ENCODE data around the gene SH3RF3. TPM values are rescaled to one million over a fixed set of nuclear protein-coding genes. Genes with fewer than 3 reads are reported as not detected.

The SH3RF3 gene
- total RNA-seq, 4 donors from 2014 or later: 2.4 to 5.5 (median 2.9) TPM

DNA sequence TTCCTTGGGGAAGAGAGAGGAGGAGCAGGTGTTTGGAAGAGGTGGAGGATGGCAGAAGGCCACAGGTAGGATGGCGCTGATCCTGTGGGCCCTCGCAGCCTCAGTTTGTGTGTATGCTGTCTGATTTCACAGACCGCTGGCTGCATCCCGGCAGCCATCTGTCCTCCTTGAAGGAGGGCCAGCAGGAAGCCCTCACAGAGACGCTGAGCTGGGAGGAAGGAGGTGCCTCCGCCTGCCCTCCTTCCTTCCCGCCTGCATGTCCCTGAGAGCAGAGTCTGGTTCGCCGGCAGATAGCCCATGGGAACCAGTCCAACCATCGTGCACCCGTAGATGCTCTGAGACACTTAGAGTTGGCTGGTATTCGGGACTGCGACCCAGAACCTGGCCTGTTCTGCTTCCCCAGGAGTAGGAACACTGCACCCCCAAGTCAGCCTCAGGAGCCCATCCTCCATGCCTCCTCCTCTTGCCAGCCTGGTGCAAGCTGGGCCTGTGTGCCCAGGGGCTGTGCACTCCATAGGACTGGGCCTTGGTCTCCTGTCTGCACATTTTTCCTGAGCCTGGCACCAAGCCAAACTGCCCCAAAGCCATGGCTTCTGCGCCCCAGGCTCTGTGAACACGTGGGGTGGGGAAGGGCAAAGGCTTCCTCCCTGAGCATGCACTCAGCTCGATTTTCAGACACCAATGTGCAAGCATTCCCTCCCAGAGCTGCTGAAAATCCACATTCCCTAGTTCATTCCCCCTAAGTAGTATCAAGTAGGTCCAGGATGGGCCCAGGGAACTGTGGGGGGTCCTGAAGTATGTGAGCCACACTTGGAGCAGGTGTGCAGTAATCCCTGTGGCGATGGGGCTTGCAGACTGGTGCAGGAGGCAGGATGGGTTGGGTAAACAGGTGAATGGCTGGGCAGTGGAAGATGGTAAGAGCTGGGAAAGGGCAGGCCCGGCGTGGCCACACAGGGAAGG, 369.2 kb downstream of the SH3RF3 start:
- intact Hi-C loops (cut with DNase I): no loop called here
- H3K9me3 ChIP-seq: no peaks in the 10 kb centered on the region
- H3K36me3 ChIP-seq: peaks cover 0 to 12% (median 0%) of the 10 kb centered on the region in 3 donors
- no peak for DNase-seq
- 78 to 79% methylated on average over 7 to 15 of the region's 19 CpGs for WGBS, 2 donors
- TF ChIP-seq POLR2A (IDR thresholded peaks at IDR 0.05) (no peak), CTCF (IDR thresholded peaks at IDR 0.05) (no peak)
- no peaks in the 10 kb centered on the region for H3K27me3 ChIP-seq
- H3K4me3 ChIP-seq: no peak overlapping the region
- no peak overlapping the region for H3K27ac ChIP-seq
- peaks cover 0 to 17% (median 5%) of the 10 kb centered on the region in 3 donors for H3K4me1 ChIP-seq

DNA sequence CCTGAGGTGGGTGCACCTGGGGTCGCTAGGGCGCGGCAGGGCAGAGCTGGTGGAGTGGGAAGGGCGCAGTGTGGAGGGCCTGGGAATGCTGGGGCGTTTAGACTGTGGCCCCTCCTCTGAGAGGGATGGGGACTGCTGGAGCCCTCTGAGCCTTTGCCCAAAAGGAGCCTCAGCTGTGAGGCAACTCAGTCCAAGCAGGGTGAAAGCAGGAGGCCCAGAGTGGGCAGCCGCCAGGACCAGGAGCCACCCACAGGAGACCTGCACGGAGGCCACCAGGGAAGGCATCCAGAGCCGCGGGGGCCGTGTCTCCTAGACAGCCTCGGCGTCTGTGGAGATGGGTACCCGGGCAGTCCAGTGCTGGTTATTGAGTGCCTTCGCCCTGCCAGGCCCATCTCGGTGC, 369.9 kb downstream of the SH3RF3 start:
- 79 to 89% methylated on average over 12 to 13 of the region's 15 CpGs for WGBS, 2 donors
- Histone ChIP-seq H3K4me1 (peaks cover 0 to 17% (median 5%) of the 10 kb centered on the region in 3 donors), H3K4me3 (no peak overlapping the region), H3K36me3 (peaks cover 0 to 12% (median 0%) of the 10 kb centered on the region in 3 donors), H3K27me3 (no peaks in the 10 kb centered on the region), H3K9me3 (no peaks in the 10 kb centered on the region), H3K27ac (no peak overlapping the region)
- TF ChIP-seq CTCF (IDR thresholded peaks at IDR 0.05): no peak
- no peak for TF ChIP-seq POLR2A (IDR thresholded peaks at IDR 0.05)
- intact Hi-C loops (cut with DNase I): no loop called here
- DNase-seq: no peak

DNA sequence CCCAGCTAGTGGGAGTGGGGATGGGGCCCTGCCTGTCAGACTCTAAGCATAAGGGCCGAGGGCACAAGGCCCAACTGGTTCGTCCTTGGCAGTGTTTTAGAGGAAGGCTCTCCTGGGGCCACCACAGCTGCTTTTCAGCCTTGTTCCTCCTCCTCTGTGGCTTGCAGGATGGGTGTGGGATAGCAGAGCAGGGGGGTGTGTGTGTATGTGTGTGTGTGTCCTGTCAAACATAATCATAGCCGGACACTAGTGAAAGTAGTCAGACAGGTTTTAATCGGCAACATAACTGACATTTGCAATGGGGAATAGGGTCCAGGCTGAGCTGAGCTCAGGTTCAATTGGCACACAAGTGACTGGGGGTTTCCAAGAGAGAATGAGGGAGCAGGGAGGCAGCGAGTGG, 370.6 kb downstream of the SH3RF3 start:
- no peak overlapping the region for H3K27ac ChIP-seq
- no peaks in the 10 kb centered on the region for H3K9me3 ChIP-seq
- no peak overlapping the region for H3K4me3 ChIP-seq
- no peak for DNase-seq
- H3K4me1 ChIP-seq: peaks cover 0 to 17% (median 5%) of the 10 kb centered on the region in 3 donors
- 26 to 52% methylated on average over 3 of the region's 5 CpGs for WGBS, 2 donors
- no peaks in the 10 kb centered on the region for H3K27me3 ChIP-seq
- intact Hi-C loops (cut with DNase I): no loop called here
- TF ChIP-seq CTCF (IDR thresholded peaks at IDR 0.05) (no peak), POLR2A (IDR thresholded peaks at IDR 0.05) (no peak)
- H3K36me3 ChIP-seq: peaks cover 0 to 12% (median 0%) of the 10 kb centered on the region in 3 donors

GRCh38 chr2:109500910-109501309, 371.9 kb downstream of the SH3RF3 start:
- Histone ChIP-seq H3K27me3 (no peaks in the 10 kb centered on the region), H3K9me3 (no peaks in the 10 kb centered on the region), H3K36me3 (peaks cover 0 to 12% (median 0%) of the 10 kb centered on the region in 3 donors), H3K4me3 (no peak overlapping the region), H3K4me1 (peaks cover 0 to 17% (median 0%) of the 10 kb centered on the region in 3 donors), H3K27ac (no peak overlapping the region)
- intact Hi-C loops (cut with DNase I): no loop called here
- no peak for DNase-seq
- TF ChIP-seq CTCF (IDR thresholded peaks at IDR 0.05) (no peak), POLR2A (IDR thresholded peaks at IDR 0.05) (no peak)
- WGBS, 2 donors: 87 to 96% methylated on average over 5 of the region's 8 CpGs

DNA sequence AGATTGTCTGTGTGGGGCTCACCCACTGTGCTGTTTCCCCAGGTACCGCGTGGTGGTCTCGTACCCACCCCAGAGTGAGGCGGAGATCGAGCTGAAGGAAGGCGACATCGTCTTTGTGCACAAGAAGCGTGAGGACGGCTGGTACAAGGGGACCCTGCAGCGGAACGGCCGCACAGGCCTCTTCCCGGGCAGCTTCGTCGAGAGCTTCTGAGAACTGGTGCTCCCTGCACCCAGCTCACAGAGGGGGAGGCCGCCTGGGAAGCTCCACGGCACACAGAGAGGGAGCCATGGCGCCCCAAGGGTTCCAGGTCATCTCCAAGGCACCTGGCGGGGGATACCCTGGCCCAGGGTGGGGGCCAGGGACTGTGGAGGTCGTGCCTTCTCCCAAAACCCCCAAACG, 372.5 kb downstream of the SH3RF3 start:
- TF ChIP-seq POLR2A (IDR thresholded peaks at IDR 0.05): no peak
- TF ChIP-seq CTCF (IDR thresholded peaks at IDR 0.05): no peak
- intact Hi-C loops (cut with DNase I): no loop called here
- peaks cover 0 to 12% (median 0%) of the 10 kb centered on the region in 3 donors for H3K36me3 ChIP-seq
- WGBS, 2 donors: 87 to 89% methylated on average over 6 to 14 of the region's 21 CpGs
- no peaks in the 10 kb centered on the region for H3K27me3 ChIP-seq
- H3K27ac ChIP-seq: no peak overlapping the region
- H3K9me3 ChIP-seq: no peaks in the 10 kb centered on the region
- DNase-seq: no peak
- H3K4me3 ChIP-seq: no peak overlapping the region
- peaks cover 0 to 17% (median 0%) of the 10 kb centered on the region in 3 donors for H3K4me1 ChIP-seq
